HG02884 (cell line): ENCODE data around the gene ENO1.

ENCODE experiments used
- ATAC-seq: cut with Tn5 transposase; IDR thresholded peaks from one replicate; pipeline ENCODE4 v1.9.1; 2021; ENCODE audit warnings: mild to moderate bottlenecking, moderate library complexity; ENCODE audit not compliant: unreplicated experiment

ENO1 gene

DNA sequence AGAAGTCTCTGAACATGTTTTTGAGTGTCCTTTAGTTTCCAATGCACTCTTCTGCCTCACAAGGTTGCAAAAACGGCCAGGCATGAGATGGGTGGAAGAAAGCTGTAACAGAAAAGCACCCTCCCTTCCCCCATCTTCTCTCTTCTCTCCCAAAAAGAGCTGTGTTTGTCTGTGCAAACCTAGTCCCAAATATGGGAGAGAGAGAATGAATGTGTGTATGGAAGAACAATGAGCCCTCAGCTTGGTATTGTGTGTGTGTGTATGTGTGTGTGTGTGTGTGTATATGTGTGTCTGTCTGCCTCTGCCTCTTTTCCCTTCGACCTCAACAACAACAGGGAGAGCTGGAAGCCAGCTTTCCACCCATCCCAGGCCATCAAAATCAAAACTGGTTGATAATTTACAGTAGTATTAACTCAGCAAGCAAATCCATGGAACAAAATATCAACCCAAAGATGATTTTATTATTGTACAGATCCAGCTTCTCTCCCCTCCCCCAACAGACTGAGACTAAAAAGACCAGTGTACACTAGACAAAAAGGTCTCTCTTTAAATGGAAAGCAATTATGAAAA lies 62.8 kb downstream of the ENO1 start:
- no peak for ATAC-seq

DNA sequence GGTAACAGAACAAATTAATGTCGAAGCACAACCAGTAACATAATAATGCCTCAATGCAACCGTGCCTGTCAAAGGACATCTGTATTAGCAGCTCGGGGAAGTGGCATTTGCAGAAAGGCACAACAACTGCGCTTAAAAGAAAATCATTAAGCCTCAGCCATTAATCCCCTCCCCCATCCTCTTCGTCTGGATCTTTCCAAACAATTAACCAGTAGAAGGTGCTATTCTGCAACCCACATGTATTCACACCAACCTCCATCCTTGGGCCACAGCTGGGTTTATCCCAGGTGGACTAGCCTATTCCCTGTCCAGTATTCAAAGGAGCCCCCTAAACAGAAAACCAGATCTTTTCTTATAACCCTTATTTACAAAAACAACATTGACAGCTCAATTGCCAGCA lies 63.6 kb downstream of the ENO1 start:
- no peak for ATAC-seq

GRCh38 chr1:8813991-8814390 lies 64.5 kb downstream of the ENO1 start:
- no peak for ATAC-seq

GRCh38 chr1:8813016-8813763 lies 65.3 kb downstream of the ENO1 start:
- ATAC-seq, result no peak

DNA sequence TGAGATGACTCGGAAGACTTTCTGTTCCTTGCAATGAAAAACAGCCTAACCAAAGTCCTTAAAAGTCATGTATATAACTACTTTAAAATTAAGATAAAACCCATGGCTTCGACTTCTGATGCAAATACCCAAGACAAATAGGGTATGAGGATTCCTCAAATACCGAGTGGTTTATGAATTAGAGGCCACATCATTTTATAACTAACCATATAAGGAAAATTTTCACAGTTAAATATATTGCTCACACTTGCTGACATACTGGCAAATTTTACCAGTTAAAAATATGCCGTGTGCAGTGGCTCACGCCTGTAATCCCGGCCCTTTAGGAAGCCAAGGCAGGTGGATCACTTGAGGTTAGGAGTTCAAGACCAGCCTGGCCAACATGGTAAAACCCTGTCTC lies 66.4 kb downstream of the ENO1 start:
- ATAC-seq, result no peak
